GM12878 (cell line): ENCODE results near the gene AGPAT4. TPM values are rescaled to one million over a fixed set of nuclear protein-coding genes. Genes with fewer than 3 reads are reported as not detected.

Experiments
- ATAC-seq: fragments of 200-7000 bp; cut with Tn5 transposase; 3 replicates; pipeline ENCODE4 v1.9.1; 2020; ENCODE audit warnings: mild to moderate bottlenecking, moderate library complexity
- BruUV-seq: library from RNA; stranded (reverse); fragments of 400-500 nt; replicated peaks from 2 replicates; lab custom pipeline; 2021; lab: Mats Ljungman, UMichigan
- CTCF ChIA-PET: fragments of 300-600 bp; sonication (Branson Sonifier 250); formaldehyde crosslinking; extraction: SDS; loops from one replicate; lab custom pipeline; 2021; ENCODE audit warnings: inconsistent platforms; lab: Yijun Ruan, JAX
- POLR2A ChIA-PET: fragments of 350-600 bp; formaldehyde crosslinking; extraction: SDS; loops from one replicate; lab custom pipeline; 2021; ENCODE audit warnings: inconsistent platforms; lab: Charles Lee
- RAD21 ChIA-PET: fragments of 300-600 bp; sonication (Branson Sonifier 250); formaldehyde crosslinking; loops from one replicate; lab custom pipeline; 2023; ENCODE audit warnings: antibody characterized with exemption; ENCODE audit not compliant: unreplicated experiment; lab: Charles Lee
- SMC1A ChIA-PET: fragments of 300-600 bp; sonication (Branson Sonifier 250); formaldehyde crosslinking; loops from one replicate; lab custom pipeline; 2023; ENCODE audit not compliant: unreplicated experiment, uncharacterized antibody; lab: Charles Lee
- DNase-seq: peaks from one replicate; pipeline ENCODE4 v3.0.0-alpha.2; 2011; ENCODE audit warnings: low read depth, low spot score
- FAIRE-seq: peaks from 3 replicates; lab custom pipeline; 2011; peaks lifted over from hg19 to GRCh38; lab: Jason Lieb, UNC
- H2AFZ ChIP-seq: 2 replicates; pipeline ENCODE4 v1.6.0; 2011; ENCODE audit warnings: low read depth, low read length, control low read depth; ENCODE audit not compliant: control insufficient read depth
- H3K27ac ChIP-seq: 2 replicates; pipeline ENCODE4 v1.5.1; 2011; ENCODE audit warnings: control low read depth; ENCODE audit not compliant: control insufficient read depth, insufficient read depth
- H3K27me3 ChIP-seq, 2 experiments: replicated peaks in 1 of 2; 2 replicates each; pipeline versions ENCODE4 v1.6.0 to v1.6.1; 2011; ENCODE audit warnings: low read length in 1 of 2; ENCODE audit not compliant: control insufficient read depth in 2 of 2, insufficient read depth in 2 of 2
- H3K36me3 ChIP-seq, 2 experiments: 2 replicates each; pipeline ENCODE4 v1.5.1; 2011; ENCODE audit warnings: low read length in 1 of 2; ENCODE audit not compliant: control insufficient read depth in 2 of 2, insufficient read depth in 2 of 2
- H3K4me1 ChIP-seq: 2 replicates; pipeline ENCODE4 v1.6.1; 2011; ENCODE audit warnings: mild to moderate bottlenecking, low read length, moderate library complexity, mixed read lengths; ENCODE audit not compliant: control insufficient read depth, insufficient read depth
- H3K4me2 ChIP-seq: 2 replicates; pipeline ENCODE4 v1.6.0; 2011; ENCODE audit warnings: control low read depth; ENCODE audit not compliant: control insufficient read depth, insufficient read depth
- H3K4me3 ChIP-seq: fragments of 200-600 bp; sonication (generic); 2 replicates; pipeline ENCODE4 v1.5.1; 2016
- H3K79me2 ChIP-seq: 2 replicates; pipeline ENCODE4 v1.6.0; 2011; ENCODE audit warnings: low read length; ENCODE audit not compliant: control insufficient read depth, insufficient read depth
- H3K9ac ChIP-seq: 2 replicates; pipeline ENCODE4 v1.8.0; 2011; ENCODE audit warnings: low read length, control low read depth, mixed read lengths; ENCODE audit not compliant: control insufficient read depth, insufficient read depth
- H3K9me3 ChIP-seq: replicated peaks from 3 replicates; pipeline ENCODE4 v1.5.1; 2011; ENCODE audit warnings: mild to moderate bottlenecking, low read length; ENCODE audit not compliant: control insufficient read depth, insufficient read depth
- H4K20me1 ChIP-seq: 2 replicates; pipeline ENCODE4 v1.6.0; 2011; ENCODE audit not compliant: control insufficient read depth, insufficient read depth
- BACH1 ChIP-seq: fragments of 450-650 bp; IDR thresholded peaks from 2 replicates; pipeline ENCODE4 v1.6.1; 2017; ENCODE audit warnings: mild to moderate bottlenecking, borderline replicate concordance
- CREM ChIP-seq: IDR thresholded peaks from 2 replicates; pipeline ENCODE4 v1.6.1; 2014; ENCODE audit warnings: antibody characterized with exemption, low read depth
- HSF1 ChIP-seq: fragments of 150-350 bp; IDR thresholded peaks from 2 replicates; pipeline ENCODE4 v1.6.1; 2014; ENCODE audit warnings: mild to moderate bottlenecking, low read depth, low read length
- IKZF2 ChIP-seq, 2 experiments: fragments of 450-650 bp; IDR thresholded peaks; 2 replicates each; pipeline ENCODE4 v1.6.1; 2017; ENCODE audit warnings: mild to moderate bottlenecking in 2 of 2, moderate library complexity in 2 of 2
- IRF3 ChIP-seq: fragments of 450-650 bp; IDR thresholded peaks from 2 replicates; pipeline ENCODE4 v1.6.1; 2014; ENCODE audit warnings: mild to moderate bottlenecking
- RELB ChIP-seq: fragments of 450-650 bp; IDR thresholded peaks from 2 replicates; pipeline ENCODE4 v1.6.1; 2017; ENCODE audit warnings: low read depth, mild to moderate bottlenecking, moderate library complexity
- SIN3A ChIP-seq: IDR thresholded peaks from 2 replicates; pipeline ENCODE4 v1.6.1; 2012; ENCODE audit warnings: low read depth, low read length, improper control_type of control experiment
- ZBED1 ChIP-seq: IDR thresholded peaks from 2 replicates; pipeline ENCODE4 v1.6.1; 2016; ENCODE audit warnings: borderline replicate concordance
- ZNF274 ChIP-seq: IDR thresholded peaks from one replicate; pipeline ENCODE4 v1.8.0; 2011; ENCODE audit not compliant: insufficient read length, insufficient read depth
- WGBS: methylation state at CpG from one replicate; pipeline ENCODE4 v1.1.6; 2016; ENCODE audit warnings: low lambda C conversion rate; ENCODE audit not compliant: insufficient replicate concordance, insufficient coverage; ENCODE audit errors: missing lambda C conversion rate; 5-methylcytosine and 5-hydroxymethylcytosine counted together
- in situ Hi-C: fragments of 300-500 bp; cut with MboI; formaldehyde crosslinking; loops from 9 replicates; pipeline ENCODE4 v1.14.3; 2018; ENCODE audit warnings: mixed read lengths
- intact Hi-C: fragments of 100-400 bp; cut with micrococcal nuclease; formaldehyde crosslinking; loops from one replicate; pipeline ENCODE4 v1.14.2; 2022; ENCODE audit not compliant: unreplicated experiment
- polyA plus RNA-seq, 11 experiments: library from polyadenylated mRNA; depleted of rRNA in 4 of 11; unstranded in 6 of 11; stranded (reverse) in 5 of 11; fragments of >200 nt; fragmentation: Nextera tagmentation in 4 of 11; fragmentation: Illumina TruSeq in 1 of 11; extraction: Ambion mirVana in 4 of 11; extraction: Trizol in 1 of 11; gene quantifications; 1 replicate in 1 of 11; 2 replicates in 10 of 11; pipeline versions ENCODE4 v1.2.1 to v1.2.3, GENCODE V29; 2011 to 2016; ENCODE audit warnings: inconsistent platforms in 2 of 11, missing spikeins in 2 of 11, low read depth in 1 of 11
- total RNA-seq, 4 experiments: library from RNA; depleted of rRNA in 3 of 4; stranded (reverse); fragments of >200 nt in 3 of 4; fragmentation: Illumina TruSeq in 1 of 4; extraction: Trizol in 1 of 4; gene quantifications; 2 replicates each; pipeline versions ENCODE4 v1.2.1 to v1.2.3, GENCODE V29; 2013 to 2021
- TF ChIP-seq, protein P1 (sequence below): fragments of 450-650 bp; IDR thresholded peaks from 2 replicates; pipeline ENCODE4 v1.6.1; 2018; ENCODE audit warnings: mild to moderate bottlenecking, low read depth, moderate library complexity; ENCODE audit not compliant: partially characterized antibody

The AGPAT4 gene
- total and polyA plus RNA-seq, 10 of the 15 experiments (the other 5 are each of a cell fraction or from before 2014, with no cell fraction given), result 0.34 to 2.2 (median 1.3) TPM

DNA sequence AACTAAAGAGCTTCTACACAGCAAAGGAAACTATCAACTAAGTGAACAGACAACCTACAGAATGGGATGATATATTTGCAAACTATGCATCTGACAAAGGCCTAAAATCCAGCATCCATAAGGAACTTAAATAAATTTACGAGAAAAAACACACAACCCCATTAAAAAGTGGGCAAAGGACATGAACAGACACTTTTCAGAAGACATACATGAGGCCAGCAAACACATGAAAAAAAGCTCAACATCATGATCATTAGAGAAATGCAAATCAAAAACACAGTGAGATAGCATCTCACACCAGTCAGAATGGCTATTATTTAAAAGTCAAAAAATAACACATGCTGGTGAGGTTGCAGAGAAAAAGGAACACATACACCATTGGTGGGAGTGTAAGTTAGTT, 24.5 kb downstream of the AGPAT4 start:
- ChIA-PET POLR2A (no interaction called here), SMC1A (interaction anchor here (2.0 kb wide), 1 partner anchor 13 kb away, joined by 5 read pairs; no protein-coding TSS in a partner anchor), RAD21 (no interaction called here), CTCF (interaction anchor here (0.8 to 1.9 kb wide), 2 partner anchors 31 to 96 kb away, joined by 3 to 5 read pairs; no protein-coding TSS in a partner anchor)
- in situ Hi-C loops (no loop called here), intact Hi-C loops (no loop called here)
- H3K4me1 ChIP-seq, result no peaks in the 10 kb centered on the region
- no peak overlapping the region for H3K27ac ChIP-seq
- H3K4me2 ChIP-seq, result no peak overlapping the region
- ATAC-seq, result no peak
- H4K20me1 ChIP-seq, result no peaks in the 10 kb centered on the region
- no peaks in the 10 kb centered on the region for H3K79me2 ChIP-seq
- BruUV-seq, result no TSS peak
- no peaks in the 10 kb centered on the region for H3K36me3 ChIP-seq
- 94% methylated on average over 1 of the region's 1 CpG for WGBS
- H3K9ac ChIP-seq, result no peak overlapping the region
- no peak overlapping the region for H2AFZ ChIP-seq
- TF ChIP-seq RELB (no peak), CREM (no peak), HSF1 (no peak)
- no peak for FAIRE-seq
- no peak overlapping the region for H3K4me3 ChIP-seq
- no peaks in the 10 kb centered on the region for H3K27me3 ChIP-seq
- no peaks in the 10 kb centered on the region for H3K9me3 ChIP-seq
- no peak for DNase-seq

- intact Hi-C loops (no loop called here), in situ Hi-C loops (no loop called here)
- RAD21 ChIA-PET, result no interaction called here
- Histone ChIP-seq H3K4me2 (no peak overlapping the region), H3K27ac (no peak overlapping the region), H3K79me2 (no peaks in the 10 kb centered on the region), H4K20me1 (no peaks in the 10 kb centered on the region), H2AFZ (no peak overlapping the region), H3K9me3 (no peaks in the 10 kb centered on the region), H3K4me3 (no peak overlapping the region), H3K36me3 (no peaks in the 10 kb centered on the region), H3K27me3 (no peaks in the 10 kb centered on the region), H3K9ac (no peak overlapping the region), H3K4me1 (no peaks in the 10 kb centered on the region)
- SMC1A ChIA-PET, result no interaction called here
- ATAC-seq (no peak), FAIRE-seq (no peak), DNase-seq (no peak)
- BruUV-seq, result no TSS peak
- WGBS, result 81% methylated on average over 2 of the region's 2 CpGs
- POLR2A ChIA-PET, result no interaction called here
- CTCF ChIA-PET, result no interaction called here
- TF ChIP-seq BACH1, result no peak
- no peak for TF ChIP-seq ZBED1
- no peak for TF ChIP-seq IRF3
- no peak for TF ChIP-seq ZNF274
- TF ChIP-seq IKZF2 (IDR thresholded peaks at IDR 0.05), result no peak
- TF ChIP-seq, protein P1, sequence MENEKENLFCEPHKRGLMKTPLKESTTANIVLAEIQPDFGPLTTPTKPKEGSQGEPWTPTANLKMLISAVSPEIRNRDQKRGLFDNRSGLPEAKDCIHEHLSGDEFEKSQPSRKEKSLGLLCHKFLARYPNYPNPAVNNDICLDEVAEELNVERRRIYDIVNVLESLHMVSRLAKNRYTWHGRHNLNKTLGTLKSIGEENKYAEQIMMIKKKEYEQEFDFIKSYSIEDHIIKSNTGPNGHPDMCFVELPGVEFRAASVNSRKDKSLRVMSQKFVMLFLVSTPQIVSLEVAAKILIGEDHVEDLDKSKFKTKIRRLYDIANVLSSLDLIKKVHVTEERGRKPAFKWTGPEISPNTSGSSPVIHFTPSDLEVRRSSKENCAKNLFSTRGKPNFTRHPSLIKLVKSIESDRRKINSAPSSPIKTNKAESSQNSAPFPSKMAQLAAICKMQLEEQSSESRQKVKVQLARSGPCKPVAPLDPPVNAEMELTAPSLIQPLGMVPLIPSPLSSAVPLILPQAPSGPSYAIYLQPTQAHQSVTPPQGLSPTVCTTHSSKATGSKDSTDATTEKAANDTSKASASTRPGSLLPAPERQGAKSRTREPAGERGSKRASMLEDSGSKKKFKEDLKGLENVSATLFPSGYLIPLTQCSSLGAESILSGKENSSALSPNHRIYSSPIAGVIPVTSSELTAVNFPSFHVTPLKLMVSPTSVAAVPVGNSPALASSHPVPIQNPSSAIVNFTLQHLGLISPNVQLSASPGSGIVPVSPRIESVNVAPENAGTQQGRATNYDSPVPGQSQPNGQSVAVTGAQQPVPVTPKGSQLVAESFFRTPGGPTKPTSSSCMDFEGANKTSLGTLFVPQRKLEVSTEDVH, result no peak
- TF ChIP-seq SIN3A, result no peak
Observed at GRCh38 chr6:161246725-161247124, 27.1 kb downstream of the AGPAT4 start.
